Smooth muscle cell of the brain vasculature (primary cell): Measurements from ENCODE around the gene CLDN10.
"Not testable (repeated sequence)": the region's sequence is repeated elsewhere in the genome, so short reads cannot be mapped to it uniquely, and the experiment has no call there.

Experiments
- DNase-seq: peaks from one replicate; pipeline ENCODE4 v3.0.0-alpha.2; 2012; ENCODE audit warnings: low read depth, low spot score

CLDN10 gene, protein sequence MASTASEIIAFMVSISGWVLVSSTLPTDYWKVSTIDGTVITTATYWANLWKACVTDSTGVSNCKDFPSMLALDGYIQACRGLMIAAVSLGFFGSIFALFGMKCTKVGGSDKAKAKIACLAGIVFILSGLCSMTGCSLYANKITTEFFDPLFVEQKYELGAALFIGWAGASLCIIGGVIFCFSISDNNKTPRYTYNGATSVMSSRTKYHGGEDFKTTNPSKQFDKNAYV

DNA sequence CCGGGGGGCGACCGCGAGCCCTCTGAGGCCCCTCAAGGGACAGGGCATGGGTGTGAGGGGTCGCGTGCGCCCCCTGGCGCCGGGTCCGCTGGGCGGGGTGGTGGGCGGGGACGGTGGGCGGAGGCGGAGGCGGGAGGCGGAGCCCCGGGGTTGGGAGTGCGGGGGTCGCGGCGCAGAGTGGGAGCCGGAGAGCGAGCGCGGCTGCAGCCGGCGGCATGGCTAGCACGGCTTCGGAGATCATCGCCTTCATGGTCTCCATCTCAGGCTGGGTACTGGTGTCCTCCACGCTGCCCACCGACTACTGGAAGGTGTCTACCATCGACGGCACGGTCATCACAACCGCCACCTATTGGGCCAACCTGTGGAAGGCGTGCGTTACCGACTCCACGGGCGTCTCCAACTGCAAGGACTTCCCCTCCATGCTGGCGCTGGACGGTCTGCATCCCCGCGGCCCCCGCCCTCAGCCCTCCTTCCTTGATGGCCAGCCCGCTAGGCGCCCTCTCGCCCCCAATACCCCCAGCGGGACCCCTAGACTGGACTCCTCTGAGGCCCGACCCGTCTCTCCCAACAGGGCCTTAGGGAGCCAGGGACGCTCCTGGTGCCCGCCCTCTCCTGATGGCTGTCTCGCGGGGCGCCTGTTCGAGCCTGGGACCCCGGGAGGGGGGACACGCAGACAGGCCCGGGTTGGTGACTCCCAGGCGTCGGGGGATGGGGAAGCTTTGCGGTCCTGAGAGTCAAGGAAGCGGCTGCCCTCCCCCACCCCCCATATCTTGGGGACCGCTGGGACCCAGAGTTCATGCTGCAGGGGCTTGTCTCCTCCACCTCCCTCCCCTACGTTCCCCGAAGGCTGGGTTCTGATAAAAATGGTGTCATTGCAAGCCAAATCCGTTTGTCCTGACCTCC is at the start of gene CLDN10:
TSS of gene CLDN10 (plus strand) at position 182 of the 903 bp plus-strand sequence. CDS start at position 216, 34 bp downstream.
- no peak for DNase-seq

DNA sequence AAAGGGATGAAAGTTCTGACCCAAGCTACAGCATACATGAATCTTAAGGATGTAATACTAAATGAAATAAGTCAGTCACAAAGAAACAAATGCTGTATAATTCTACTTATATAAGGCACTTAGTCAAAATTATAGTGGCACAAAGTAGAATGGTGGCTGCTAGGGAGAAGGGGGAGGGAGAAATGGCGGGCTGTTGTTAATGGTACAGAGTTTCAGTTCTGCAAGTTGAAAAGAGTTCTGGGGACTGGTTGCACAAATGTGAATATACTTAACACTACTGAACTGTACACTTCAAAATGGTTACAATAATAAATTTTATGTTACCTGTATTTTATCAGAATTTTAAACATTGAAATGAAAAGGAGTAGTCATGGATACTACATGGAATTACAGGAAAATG is 48.9 kb upstream of the CLDN10 start:
- DNase-seq: no peak

DNA sequence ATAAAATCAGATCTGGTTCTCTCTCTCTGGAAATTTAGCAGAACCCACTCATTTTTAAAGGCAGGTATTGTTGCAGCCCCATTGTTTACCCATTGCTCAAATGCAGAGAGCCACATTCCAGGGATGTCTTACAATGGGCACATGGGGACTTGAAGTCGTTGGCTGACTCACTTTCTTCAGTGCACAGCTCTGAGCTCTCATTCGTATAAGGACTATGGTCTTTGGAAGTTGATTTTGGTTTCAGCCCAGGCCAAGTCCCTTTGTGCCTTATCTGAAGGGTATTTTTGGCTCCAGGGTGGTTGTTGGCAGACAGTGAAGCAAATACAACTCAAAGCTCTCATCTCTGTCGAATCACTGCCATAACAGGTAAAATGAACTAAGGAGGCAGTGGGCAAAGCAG is 47.3 kb upstream of the CLDN10 start:
- DNase-seq: no peak

DNA sequence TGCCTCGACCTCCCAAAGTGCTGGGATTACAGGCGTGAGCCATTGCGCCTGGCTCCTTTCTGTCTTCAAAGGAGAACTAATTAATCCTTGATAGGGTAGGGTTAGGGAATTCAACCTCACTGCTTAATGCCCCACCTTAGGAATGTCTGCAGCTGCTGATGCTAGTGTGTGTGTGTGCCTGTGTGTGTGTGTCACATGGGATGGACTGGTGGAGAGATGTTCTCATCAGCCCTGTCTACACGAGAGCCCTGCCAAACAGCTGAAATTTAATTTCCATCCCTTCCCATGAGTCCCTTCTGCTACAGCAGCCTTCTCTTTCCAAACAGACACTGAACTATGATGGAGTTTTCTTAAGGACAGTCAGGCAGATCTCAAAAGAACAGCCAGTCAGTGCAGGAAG is 46.5 kb upstream of the CLDN10 start:
- no peak for DNase-seq

DNA sequence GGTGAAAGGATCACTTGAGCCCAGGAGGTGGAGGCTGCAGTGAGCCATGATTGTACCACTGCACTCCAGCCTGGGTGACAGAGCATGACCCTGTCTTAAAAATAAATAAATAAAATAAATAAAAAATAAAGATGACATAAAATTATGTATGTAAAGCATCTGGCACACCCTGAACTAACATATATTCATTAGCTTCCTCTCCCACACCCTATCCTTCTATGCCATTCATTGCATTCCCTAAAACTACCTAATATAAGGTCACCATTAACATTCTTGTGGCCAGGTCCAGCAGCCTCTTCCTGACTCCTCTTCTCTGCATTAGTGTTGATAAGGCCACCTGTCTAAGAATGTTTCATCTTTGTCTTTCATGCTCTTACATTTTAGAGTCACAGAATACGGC is 44.5 kb upstream of the CLDN10 start:
- DNase-seq: no peak

DNA sequence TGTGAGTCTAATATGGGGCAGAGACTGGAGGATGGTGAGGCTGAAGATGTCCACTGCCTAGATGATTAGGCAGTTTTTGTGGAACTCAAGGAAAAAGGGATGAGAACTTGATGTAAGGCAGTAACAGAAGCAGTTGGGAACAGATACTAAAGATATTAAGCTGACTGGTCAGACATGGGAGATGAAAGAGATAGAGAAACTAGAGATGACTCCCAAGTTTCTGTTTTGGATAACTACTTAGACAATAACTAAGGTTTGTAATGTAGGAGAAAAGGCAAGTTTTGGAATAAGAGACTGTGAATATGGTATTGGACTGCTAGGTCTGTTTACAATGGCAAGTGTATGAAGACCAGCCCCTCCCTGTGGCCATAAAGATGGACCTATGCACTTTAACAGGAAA is 43.5 kb upstream of the CLDN10 start:
- no peak for DNase-seq

DNA sequence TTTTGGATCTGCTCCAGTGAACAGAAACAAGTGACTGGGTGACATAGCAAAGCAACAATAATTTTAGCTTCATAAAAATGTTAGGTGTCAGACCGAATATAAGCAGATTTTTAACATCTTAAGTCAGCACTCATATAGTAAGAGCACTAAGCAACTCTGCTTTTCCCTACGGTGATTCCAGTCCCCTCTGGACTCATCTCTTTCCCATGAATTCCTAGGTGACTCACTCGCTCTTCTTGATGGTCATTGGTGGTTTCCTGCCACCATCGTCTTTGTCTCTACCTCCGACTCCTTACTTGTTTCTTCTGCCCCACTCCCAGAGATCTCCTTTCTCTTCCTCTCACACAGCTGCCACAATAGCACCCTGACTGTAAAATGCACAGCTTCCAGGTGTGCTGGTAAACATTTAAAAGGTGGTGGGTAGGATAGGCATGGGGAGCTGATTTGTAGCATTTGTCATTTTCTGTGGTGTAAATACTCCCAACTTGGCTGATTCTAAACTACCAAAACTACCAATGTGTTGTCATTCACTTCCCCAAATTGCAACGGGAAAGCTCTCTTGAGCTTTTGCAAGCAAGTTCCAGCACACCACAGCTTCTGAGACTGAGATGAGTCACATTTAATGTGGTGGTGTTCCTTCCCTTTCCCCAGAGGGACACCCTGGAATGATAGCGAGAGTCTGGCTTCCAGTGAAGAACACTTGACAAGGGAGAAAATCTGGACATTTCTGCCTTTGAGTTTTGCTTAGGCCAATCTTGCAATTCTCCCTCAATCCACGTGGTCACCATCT is 42.8 kb upstream of the CLDN10 start:
- no peak for DNase-seq

DNA sequence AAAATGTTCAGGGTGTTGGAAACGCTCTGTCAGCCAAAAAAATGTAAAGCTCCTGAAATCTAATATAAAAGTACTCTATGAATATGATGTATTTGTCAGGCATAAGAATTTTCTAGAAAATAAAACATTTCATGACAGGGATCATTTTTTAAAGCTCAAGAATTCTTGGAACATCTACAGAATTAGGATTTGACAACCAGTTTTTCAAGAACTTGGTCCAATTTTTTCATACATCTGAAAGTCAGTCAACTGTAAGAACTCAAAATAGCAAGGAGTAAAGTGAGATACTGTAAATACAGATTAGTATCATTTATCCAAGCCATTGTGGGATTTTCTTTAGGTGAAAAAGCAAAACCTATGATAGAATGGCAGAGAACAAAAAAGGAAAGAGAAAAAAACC is 41.6 kb upstream of the CLDN10 start:
- no peak for DNase-seq

DNA sequence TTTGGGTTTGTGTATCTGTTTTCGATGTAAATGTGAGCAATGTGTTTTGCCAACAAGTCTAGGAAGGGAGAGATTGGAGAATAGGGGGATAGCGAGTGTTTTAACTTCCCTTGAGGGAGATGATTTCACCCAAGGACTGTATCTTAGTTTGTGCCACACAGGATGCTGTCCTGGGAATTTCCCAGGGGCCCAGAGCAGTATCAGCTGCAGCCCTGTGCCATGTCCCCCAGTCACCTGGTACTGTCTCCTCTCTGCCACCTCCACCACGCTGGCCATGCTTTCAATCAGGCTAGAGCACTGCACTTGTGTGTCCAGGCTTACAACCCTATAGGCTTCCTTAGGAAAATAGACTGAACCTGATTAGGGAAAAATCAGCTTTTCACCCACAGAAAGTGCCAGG is 40.1 kb upstream of the CLDN10 start:
- no peak for DNase-seq

DNA sequence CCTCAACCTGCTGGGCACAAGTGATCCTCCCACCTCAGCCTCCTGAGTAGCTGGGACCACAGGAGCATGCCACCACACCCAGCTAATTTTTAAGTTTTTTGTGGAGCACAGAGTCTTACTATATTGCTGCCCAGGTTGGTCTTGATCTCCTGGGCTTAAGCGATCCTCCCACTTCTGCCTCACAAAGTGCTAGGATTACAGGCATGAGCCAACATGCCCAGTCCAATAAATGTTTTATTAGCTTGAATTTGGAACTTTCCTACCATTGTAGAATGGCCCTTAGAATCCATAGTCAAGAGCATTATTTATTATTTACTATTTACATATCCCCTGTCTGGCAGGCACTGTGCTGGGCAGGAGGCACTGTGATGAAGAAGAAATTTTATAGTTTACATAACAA is 39.6 kb upstream of the CLDN10 start:
- no peak for DNase-seq

DNA sequence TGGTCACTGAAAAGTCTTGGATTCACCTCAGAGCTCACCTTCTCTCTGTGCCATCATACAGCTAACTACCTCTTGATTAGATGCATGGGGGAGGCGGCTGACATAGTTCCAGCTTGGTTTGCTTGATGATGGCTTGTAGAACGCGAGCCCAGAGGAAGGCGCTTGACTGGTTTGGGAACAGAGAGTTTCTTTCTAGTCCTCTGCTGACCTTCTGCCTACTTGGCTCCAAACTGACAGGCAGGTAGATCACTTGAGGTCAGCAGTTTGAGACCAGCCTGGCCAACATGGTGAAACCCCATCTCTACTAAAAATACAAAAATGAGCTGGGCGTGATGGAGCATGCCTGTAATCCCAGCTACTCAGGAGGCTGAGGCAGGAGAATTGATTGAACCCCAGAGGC is 36.9 kb upstream of the CLDN10 start:
- not testable (repeated sequence) for DNase-seq

DNA sequence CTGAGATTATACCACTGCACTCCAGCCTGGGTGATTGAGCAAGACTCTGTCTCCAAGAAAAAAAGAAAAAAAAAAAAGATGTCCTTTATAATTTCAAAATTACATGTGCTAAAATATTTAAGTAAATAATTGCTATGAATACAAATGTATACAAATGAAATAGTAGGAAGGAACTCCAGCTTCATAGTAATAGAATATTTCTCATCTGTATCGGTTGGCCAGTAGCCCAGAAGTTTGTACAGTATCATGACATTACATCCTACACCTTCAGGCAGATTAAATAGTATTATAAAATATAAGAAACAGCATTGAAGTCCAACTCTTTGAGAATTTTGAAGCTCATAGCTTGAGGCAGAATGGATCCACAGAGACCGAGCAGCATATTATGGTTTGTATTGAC is 36.5 kb upstream of the CLDN10 start:
- no peak for DNase-seq

DNA sequence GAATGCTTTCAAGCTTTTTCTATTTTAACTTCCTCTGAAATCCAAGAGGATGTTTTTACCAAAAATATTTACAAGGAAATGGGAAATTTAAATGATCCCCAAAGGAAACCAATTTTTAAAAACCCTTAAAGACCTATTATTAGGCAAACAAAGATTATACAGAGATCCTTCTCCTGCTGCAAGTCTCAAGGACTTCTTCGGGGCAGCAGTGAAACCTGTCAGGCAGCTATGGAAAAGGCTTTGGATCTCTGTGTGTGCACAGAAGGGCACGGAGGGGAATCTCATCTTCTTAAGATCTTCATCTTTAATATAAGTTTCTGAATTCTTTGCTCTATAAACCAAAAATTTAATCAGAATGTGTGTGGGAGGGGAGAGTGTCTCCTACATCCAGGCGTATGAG is 36.0 kb upstream of the CLDN10 start:
- no peak for DNase-seq

DNA sequence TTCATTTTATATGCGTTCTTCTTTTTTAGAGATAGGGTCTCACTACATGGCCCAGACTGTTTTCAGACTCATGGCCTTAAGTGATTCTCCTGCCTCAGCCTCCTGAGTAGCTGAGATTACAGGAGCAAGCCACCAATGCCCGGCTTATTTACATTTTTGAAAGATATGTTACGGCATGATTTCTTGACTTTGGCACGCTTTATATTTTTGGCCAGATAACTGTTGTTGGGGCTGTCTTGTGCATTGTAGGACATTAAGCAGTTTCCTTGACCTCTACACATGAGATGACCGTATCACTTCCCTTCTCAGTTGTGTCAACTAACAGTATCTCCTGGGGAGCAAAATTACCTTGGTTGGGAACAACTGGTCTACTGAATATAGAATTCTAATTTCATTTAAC is 28.9 kb upstream of the CLDN10 start:
- DNase-seq: no peak

DNA sequence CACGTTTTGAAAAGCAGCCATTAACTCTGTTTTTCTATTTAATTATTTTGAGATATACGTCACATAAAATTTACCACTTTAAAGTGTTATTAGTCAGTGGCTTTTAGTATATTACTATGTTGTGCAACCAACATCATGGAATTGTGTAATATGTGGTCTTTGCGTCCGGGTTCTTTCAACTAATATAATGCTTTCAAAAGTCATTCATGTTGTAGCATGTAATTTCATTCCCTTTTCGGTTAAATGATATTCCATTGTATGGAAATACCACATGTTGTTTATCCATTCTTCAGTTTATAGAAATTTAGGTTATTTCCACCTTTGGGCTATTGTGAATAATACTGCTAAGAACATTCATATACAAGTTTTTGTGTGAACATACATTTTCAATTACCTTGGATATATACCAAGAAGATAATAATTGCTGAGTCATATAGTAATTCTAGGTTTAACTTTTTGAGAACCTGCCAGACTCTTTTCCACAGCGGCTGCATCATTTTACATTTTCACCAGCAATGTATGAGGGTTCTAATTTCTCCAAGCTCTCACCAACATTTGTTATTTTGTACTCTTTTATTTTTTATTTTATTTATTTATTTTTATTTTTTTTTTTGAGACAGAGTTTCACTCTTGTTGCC is 28.1 kb upstream of the CLDN10 start:
- no peak for DNase-seq

DNA sequence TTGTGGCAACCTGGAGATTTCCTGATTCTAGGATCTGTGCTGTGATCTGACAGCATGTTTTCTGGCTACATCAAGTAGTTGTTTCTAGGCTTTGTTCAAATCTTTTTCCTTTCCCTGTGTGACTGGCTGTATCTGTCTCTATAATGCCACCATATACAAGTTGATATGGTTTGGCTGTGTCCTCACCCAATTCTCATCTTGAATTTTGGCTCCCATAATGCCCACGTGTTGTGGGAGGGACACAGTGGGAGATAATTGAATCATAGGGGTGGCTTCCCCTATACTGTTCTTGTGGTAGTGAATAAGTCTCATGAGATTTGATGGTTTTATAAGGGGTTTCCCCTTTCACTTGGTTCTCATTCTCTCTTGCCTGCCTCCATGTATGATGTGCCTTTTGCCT is 24.6 kb upstream of the CLDN10 start:
- no peak for DNase-seq

DNA sequence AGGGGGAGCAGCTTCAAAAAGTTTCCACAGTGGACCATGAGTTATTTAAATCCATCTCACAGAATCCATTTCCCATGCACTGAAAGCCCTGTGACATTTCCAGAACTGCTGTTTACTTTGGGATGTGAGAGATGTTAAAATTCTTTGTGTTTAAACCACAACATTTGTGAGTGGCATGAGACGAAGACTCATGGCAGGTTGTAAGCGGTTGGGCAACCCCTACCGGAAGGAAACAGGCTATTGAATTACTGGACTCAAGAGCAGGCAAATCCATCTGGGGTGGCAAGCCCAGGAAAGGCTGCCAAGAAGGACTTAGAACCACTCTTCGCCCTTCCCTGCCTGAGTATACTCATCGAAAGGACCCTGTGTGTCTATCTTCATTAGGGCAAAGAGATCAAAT is 22.3 kb upstream of the CLDN10 start:
- DNase-seq: no peak

DNA sequence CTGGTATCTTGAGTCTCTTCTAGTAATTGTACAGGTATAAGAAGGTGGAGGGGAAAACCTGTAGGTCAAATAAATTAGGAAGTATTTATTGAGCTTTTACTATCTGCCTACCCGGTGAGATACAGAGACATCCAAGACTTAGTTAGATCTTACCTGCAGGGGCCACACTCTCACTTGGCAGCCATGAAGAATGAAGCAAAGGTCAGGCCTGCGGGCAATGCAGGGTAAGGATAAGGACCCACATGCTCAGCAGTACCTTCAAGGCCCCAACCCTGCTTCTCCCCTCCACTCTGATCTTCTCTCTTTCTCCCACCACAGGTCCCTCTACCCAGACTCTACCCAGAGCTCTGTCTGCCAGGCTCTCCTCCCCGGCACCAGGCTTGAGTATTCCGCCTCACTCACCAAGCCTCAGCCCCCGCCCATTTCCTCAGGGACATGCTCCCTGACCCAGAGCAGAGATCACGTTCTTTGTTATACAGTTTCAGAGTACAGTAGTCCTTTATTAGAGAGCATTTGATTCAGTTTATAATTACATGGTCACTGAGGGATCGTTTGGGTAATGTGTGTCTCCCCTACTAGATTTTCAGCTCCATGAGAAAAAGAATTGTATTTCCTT is 18.9 kb upstream of the CLDN10 start:
- no peak for DNase-seq

DNA sequence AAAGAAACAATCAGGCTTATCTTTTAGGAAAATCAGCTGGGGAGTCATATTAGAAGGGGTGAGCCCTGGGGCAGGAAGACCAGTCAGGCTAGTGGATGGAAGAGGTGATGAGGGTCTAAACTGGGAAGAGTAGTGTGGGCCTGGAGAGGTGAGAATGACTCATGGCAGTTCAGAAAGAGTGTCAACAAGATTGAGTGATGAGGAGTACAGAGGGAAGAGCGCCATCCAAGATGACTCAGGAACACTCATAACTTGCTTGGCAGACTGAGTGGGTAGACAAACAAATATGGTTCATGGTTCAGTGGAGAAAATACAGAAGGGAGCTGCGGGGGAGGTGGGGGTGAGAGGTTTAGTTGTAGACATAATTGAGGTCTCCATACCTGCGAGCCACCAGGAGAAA is 17.3 kb upstream of the CLDN10 start:
- DNase-seq: no peak

DNA sequence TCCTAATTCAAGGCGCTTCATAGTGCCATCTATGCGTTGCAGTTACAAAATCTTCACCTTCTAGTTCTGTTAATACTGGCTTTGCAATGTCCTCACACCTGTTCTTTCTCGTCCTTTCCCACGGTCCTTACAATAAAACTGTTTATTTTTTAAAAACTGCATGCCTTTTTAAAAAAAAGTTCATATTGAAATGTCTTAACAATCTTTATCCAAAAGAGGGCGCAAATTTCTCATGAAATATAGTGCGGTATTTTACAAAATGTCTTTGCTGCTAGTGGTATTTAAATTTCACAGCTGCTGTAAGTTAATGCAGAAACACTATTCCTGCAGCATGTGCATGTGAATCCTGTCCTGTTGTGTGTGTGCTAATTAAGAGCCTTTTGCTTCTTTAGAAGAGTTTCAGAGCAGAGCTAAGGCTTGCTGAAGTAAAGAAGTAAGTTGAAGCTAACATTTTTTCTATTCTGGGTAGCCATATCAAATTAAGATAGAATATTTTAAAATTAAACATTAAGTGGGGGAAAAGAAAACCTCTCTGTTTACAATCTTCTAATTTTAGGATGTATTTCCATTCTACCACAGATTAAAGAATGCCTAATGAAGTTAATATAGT is 15.8 kb upstream of the CLDN10 start:
- DNase-seq: no peak

DNA sequence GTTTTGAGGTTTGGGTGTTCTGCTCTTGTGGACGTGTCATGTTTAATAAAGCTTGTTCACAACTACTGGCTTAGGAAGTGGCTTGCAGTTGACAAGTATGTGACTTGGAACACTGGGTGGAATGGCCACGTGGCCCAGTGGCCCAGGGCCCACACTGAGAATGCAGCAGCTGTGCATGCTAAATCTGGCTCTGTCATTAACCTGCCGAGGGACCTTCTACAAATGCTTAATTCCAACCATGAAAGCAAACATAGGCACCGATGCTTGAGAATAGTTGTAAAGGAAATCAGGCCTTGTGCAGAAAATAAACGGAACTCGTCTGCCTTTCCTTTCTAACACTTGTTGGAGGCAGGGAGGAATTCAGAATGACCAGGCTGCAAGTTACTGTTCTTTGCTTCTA is 11.6 kb upstream of the CLDN10 start:
- no peak for DNase-seq
